Neural cell (in vitro differentiated cells): ENCODE measurements around the gene CTNNA1.

Experiments
- CTCF ChIP-seq: fragments of 450-650 bp; IDR thresholded peaks from 2 replicates; pipeline ENCODE4 v1.5.1; 2014; ENCODE audit warnings: antibody characterized with exemption, mild to moderate bottlenecking, moderate library complexity; ENCODE audit not compliant: poor library complexity, severe bottlenecking
- EP300 ChIP-seq: fragments of 450-650 bp; conservative IDR thresholded peaks from 2 replicates; pipeline ENCODE4 v1.6.1; 2014; ENCODE audit warnings: antibody characterized with exemption, mild to moderate bottlenecking, moderate library complexity; ENCODE audit not compliant: poor library complexity, severe bottlenecking
- EZH2 ChIP-seq: fragments of 200-600, 300-800 bp; shearing (Covaris generic), sonication (generic); IDR thresholded peaks from 2 replicates; pipeline ENCODE4 v1.6.1; 2014; ENCODE audit warnings: antibody characterized with exemption, low read length, borderline replicate concordance, mild to moderate bottlenecking; ENCODE audit not compliant: insufficient read depth, poor library complexity, severe bottlenecking
- POLR2AphosphoS5 ChIP-seq: IDR thresholded peaks from 2 replicates; pipeline ENCODE4 v1.6.1; 2012
- REST ChIP-seq: IDR thresholded peaks from 2 replicates; pipeline ENCODE4 v1.6.1; 2012; ENCODE audit warnings: borderline replicate concordance
- SMC3 ChIP-seq: fragments of 450-650 bp; conservative IDR thresholded peaks from 2 replicates; pipeline ENCODE4 v1.6.1; 2014; ENCODE audit warnings: antibody characterized with exemption, mild to moderate bottlenecking, moderate library complexity; ENCODE audit not compliant: poor library complexity

- TF ChIP-seq POLR2AphosphoS5 (no peak), CTCF (no peak), EP300 (no peak), EZH2 (no peak), SMC3 (no peak), REST (no peak)
These were observed 160.5 kb downstream of the CTNNA1 start for GRCh38 chr5:138913773-138914172.
